NCI-H146 treated with DMSO at 0.1 percent for 48 hours (cell line): ENCODE measurements around the gene ACOT12.
"Not testable (repeated sequence)": the region's sequence is repeated elsewhere in the genome, so short reads cannot be mapped to it uniquely, and the experiment has no call there.

Experiments
- DNase-seq: peaks from one replicate; lab custom pipeline; 2025; ENCODE audit not compliant: unreplicated experiment; lab: John Stamatoyannopoulos, UW

Gene ACOT12

DNA sequence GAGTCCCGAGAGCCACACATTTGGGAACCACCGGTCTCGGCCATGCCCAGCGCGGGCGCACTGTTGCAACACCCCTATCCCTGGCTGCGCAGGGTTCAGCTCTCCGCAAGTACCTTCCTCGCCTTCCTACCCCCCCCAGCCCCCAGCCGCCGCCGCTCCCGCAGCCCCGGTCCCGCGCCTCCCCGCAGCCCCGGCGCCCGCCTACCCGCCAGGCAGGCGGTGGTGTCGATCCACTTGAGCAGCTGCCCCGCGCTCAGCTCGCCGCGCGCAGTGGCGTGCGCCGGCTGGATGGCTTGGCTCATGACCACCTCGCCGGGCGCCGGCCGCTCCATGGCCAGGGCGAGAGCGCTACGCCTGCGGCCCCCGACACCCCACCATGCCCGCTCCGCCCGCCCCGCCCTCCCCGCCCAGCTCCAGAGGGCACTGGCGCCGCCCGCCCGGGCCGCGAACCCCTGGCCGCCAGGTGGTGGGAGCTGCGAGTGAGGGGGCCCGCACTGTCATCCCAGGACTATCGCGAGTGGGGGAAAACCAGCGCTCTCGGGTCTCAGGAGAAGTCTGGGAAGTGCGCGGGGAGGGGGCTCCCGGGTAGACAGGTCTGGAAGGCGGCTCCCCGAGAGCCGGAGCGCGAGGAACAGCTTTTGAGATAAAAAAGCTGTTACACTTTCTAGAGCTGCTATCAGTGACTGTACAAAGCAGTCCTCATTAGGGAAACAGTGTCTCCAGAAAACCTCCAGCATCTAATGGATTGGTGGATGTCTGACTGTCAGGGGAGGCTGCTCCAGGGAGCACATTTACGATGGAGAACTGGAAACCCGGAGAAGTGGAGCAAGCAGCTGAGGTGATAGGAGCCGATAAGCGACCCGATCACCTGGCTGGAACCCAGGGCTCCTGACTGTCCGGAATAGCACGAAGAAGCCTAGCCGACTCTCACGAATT, at the start of gene ACOT12:
Gene ACOT12 (minus strand): TSS at position 352 of the 936 bp plus-strand sequence. CDS start 20 bp downstream, at position 332.
- DNase-seq: no peak

DNA sequence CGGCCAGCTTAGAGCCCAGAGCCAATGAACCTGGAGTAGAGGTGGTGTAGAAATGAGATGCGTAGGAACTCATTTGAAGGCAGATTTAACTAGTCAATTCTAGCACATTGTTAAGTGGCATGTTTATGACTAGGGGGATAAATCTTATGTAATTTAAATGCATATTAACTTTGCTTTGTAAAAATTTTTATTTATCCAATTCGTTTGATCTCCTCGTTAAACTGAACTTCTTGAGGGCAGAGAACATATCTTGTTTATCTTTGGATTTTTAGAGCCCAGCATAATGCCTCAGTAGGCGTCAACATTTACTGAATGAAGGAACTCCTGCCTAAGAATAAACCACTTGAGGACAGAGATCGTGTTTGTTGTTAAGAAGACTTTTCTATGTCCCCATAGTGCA, 41.1 kb upstream of the ACOT12 start:
- DNase-seq: no peak

- no peak for DNase-seq
These were observed 36.1 kb upstream of the ACOT12 start for GRCh38 chr5:81429985-81430384.

GRCh38 chr5:81429363-81429762, 35.4 kb upstream of the ACOT12 start:
- no peak for DNase-seq

GRCh38 chr5:81428861-81429260, 34.9 kb upstream of the ACOT12 start:
- DNase-seq: no peak

DNA sequence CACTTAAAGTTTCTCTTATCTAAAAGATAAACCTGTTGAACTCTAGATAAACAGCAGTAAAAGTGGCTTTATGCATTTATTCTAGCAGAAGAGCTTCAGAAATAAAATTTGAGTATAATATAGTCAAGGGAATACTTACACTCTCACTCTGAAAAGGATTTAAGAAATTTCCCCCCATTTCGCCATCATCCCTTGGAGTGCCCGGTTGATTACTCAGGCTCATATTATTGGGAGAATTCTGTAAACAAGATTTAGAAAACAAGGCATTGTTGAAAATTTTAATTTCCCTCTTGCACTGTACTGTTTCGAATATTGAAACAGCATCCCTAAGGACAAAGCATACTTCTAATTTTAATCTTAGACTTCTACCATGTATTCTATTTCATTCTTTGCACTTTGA, 34.5 kb upstream of the ACOT12 start:
- DNase-seq: no peak

DNA sequence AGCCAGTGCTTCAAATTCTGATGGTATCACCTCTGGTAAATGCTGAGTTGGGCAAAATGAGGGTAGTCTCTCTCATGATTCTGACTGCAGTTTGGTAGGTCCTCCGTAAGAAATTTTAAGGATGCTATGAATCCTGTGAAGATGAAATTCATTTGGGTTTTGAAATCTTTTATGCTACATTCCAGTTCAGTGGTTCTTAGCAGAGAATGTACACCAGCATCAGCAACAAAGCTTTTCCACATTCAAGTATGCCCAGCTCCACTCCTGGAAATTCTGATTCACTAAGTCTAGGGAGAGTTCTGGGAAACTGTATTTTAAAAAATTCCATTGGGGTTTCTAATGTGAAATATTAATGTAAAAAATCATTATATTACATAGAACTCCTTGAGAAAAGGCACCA, 33.6 kb upstream of the ACOT12 start:
- DNase-seq: no peak

- DNase-seq: no peak
These were observed 32.6 kb upstream of the ACOT12 start for GRCh38 chr5:81426359-81427030.

DNA sequence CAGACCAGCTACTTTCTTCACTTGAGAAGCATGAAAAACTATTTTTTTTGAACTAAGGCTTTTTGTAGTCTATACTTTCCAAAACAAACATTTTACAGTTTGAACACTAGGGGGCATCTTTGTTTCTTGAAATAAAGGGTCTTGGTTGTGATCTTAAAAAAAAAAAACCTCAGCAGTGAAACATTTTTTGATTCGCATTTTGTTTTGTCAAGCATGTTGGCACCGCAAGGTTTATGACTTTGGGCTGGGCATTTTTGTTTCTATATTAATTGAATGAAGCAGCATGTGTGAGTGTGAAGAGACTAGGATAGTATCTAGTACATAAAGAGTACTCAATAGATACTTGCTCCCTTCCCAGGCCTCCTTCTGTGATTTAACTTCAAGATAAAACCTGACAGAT, 31.6 kb upstream of the ACOT12 start:
- DNase-seq: no peak

GRCh38 chr5:81424728-81425127, 30.8 kb upstream of the ACOT12 start:
- DNase-seq: no peak

DNA sequence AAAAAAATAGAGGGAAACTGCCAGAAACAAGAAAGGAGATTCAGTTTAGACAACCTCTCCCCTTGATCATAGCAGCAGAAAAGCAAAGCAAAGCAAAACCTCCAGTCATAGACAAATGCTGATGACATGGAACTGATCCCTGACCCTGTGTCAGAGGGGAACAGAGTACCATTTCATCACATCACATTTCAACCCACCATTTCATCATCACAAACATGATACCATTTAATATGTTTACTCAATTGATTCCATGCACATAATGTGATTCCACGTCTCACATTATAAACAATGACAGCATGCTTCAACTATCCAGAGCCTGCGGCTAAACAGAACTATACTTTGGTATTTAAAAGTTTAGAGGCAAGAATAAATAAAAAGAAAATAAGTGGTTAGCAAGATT, 28.7 kb upstream of the ACOT12 start:
- DNase-seq: no peak

DNA sequence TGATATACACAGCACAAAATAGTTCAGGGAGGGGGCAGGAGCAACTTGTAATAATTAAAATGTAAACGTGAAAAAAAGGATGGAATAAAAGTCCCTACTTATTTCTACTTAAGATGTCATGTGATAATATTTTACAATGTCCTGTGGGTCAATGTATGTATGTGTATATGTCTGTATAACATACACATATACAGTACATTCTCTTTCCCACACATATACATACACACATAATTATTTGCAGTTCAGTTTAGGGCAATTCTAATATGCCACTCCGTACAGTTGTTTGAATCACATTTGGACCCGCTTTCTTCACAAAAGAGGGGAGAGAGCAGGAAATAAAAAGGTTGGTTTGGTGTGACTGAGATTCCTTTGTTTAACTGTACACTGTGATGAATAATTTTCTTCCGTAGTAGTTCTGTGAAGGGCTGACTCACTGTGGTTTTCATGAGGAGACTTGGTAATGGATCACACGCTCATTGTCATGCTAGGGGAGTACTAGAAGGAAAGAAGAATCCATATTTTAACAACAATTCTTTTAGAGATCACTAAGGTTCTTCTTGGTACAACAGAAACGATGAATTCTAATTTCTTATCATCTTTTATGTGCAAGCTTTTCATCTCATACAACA, 26.2 kb upstream of the ACOT12 start:
- DNase-seq: no peak

GRCh38 chr5:81418606-81419005, 24.7 kb upstream of the ACOT12 start:
- DNase-seq: no peak

GRCh38 chr5:81417052-81417451, 23.1 kb upstream of the ACOT12 start:
- DNase-seq: no peak

DNA sequence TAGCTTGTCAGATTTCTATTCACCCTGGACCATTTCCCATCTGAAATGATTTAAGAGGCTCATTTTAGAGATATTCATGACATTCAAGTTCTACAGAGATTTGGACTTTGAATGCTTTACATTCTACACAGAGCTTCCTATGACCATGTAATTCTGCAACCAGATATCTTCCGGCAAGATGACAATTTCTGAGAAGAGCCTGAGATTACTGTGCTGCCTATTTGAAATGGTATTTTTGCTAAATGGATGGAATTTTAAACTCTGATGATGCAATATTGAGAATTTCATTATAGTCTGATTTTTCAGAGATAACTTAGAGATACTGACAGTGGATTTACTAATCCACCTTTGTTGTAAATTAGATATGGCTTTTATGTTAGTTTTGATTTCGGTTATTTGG, 16.0 kb upstream of the ACOT12 start:
- no peak for DNase-seq

DNA sequence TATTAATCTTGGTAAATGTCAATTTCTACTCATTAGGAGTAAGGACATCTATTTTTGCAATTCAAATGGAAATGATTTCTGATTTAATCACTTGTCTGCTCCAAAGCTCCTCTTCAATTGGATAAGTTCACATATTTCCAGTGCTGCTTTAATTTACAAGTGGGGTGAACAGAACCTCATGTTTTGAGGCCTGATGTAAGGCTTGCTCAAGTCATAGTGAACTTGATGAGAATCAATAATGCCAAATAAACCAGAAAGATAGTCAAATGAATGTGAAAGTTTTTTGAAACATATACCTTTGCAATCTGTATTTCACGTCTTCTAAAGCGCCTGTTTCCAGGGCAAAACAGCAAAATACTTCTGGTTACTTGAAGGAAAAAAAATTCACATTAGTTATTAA, 15.4 kb upstream of the ACOT12 start:
- DNase-seq: no peak

- DNase-seq: no peak
These were observed 14.6 kb upstream of the ACOT12 start for GRCh38 chr5:81408496-81408895.

DNA sequence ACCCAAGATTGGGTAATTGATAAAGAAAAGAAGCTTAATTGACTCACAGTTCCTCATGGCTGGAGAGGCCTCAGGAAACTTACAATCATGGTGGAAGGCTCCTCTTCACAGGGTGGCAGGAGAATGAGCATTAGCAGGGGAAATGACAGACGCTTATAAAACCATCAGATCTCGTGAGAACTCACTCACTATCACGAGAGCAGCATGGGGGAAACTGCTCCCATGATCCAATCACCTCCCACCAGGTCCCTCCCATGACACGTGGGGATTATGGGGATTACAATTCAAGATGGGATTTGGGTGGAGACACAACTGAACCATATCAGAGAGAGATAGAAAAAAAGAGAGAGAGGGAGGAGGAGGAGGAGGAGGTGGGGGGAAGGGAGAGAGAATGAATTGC, 13.9 kb upstream of the ACOT12 start:
- not testable (repeated sequence) for DNase-seq

- no peak for DNase-seq
These were observed 11.4 kb upstream of the ACOT12 start for GRCh38 chr5:81405126-81405891.

DNA sequence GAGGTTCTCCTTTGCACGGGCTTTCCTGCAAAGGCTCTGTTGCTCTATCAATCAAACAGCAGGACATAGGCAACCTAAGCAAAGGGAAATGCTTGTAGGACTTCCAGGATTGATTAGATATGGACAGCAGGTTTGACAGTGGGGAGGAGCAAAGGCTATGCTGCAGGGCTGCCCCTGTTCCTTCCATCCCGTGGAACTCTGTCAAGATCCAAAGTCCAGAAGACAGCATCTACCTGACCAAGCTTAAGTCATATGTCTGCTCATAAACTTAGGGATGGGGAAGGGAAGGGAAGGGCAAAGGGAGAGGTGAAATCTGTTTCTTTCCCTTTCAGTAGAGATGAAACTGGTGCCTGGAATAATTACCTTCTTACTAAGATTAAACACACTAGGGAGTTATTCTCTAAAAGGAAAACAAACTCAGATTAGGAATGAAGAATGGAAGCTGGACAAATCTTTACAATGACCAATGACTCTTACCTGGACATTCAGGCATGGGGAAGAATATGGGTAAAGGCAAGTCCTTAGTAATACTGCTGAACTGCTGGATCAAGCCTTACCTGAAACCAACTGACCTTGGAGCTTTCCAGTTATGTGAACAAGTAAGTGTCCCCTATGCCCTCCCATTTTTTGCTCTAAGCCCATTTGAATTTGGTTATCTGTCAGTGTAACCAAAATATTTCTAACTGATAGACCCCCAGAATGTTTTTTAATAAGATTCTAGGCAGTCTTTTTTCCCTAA, 8.4 kb upstream of the ACOT12 start:
- no peak for DNase-seq
